Activated CD4-positive, alpha-beta T cell treated with anti-CD3 and anti-CD28 coated beads for 48 hours (primary cell): ENCODE data around the gene SSBP4.
"Not testable (repeated sequence)": the region's sequence is repeated elsewhere in the genome, so short reads cannot be mapped to it uniquely, and the experiment has no call there.

ENCODE experiments used
- DNase-seq: peaks from one replicate; pipeline ENCODE4 v3.0.0-alpha.2; 2020

The SSBP4 gene

GRCh38 chr19:18396471-18397241 lies 22.5 kb upstream of the SSBP4 start:
- DNase-seq, result no peak

GRCh38 chr19:18397242-18398202 lies 21.7 kb upstream of the SSBP4 start, which contains the start of gene LRRC25:
TSS of gene LRRC25 (minus strand) at chr19:18397622. CDS start at chr19:18396963, 659 bp downstream.
- DNase-seq, result no peak

DNA sequence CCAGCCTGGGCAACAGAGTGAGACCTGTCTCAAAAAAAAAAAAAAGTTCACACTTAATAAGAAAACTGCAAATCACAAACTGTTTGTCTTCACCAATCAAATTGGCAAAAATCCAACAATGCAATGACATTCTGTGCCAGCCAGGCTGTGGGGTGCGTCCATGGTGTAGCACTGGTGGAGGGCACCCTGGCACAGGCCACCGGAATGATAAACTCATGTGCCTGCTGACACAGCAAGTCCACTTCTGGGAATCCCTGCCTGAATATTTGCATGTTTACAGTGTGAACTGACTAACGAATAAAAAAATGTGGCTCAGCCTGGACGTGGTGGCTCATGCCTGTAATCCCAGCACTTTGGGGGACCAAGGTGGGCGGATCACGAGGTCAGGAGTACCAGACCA lies 20.2 kb upstream of the SSBP4 start:
- no peak for DNase-seq

DNA sequence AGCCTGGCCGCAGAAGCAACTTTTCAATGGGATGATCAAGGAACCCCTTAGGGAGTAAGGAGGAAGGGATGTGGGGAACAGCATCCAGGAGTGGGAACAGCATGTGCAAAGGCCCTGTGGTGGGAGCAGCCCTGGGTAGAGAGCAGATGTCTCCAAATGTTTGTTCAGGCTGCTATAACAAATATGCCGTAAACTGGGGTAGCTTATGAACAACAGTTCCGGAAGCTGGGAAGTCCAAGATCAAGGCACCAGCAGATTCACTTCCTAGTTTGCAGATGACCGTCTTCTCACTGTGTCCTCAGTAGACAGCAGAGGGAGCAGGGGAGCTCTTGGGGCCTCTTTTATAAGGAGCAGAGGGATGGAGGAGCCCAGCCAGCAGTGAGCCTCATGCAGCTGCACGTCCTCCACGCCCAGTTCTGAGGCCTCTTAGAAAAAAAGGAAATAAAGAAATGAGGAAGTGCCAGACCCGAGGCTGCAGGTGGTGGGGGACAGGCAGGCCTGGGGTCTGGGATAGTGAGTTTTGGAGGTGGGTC lies 17.6 kb upstream of the SSBP4 start:
- no peak for DNase-seq

DNA sequence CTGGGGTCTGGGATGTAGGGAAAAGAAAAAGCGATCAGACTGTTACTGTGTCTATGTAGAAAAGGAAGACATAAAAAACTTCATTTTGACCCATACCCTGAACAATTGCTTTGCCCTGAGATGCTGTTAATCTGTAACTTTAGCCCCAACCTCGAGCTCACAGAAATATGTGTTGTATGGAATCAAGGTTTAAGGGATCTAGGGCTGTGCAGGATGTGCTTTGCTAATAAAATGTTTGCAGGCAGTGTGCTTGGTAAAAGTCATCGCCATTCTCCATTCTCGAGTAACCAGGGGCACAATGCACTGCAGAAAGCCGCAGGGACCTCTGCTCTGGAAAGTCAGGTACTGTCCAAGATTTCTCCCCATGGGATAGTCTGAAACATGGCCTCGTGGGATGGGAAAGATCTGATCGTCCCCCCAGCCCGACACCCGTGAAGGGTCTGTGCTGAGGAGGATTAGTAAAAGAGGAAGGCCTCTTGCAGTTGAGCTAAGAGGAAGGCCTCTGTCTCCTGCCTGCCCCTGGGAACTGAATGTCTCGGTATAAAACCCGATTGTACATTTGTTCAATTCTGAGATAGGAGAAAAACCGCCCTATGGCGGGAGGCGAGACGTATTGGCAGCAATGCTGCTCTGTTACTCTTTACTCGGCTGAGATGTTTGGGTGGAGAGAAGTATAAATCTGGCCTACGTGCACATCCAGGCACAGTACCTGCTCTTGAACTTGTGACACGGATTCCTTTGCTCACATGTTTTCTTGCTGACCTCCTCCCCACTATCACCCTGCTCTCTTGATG lies 16.5 kb upstream of the SSBP4 start:
- DNase-seq, result not testable (repeated sequence)

DNA sequence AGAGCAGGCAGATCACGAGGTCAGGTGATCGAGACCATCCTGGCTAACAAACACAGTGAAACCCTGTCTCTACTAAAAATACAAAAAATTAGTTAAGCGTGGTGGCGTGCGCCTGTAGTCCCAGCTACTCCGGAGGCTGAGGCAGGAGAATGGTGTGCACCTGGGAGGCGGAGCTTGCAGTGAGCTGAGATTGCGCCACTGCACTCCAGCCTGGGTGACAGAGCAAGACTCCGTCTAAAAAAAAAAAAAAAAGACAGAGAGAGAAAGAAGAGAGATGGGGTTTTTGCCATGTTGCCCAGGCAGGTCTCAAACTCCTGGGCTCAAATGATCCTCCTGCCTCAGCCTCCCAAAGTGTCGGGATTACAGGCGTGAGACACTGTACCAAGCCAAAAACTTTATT lies 13.4 kb upstream of the SSBP4 start:
- DNase-seq, result not testable (repeated sequence)

- no peak for DNase-seq
Measured at GRCh38 chr19:18406749-18407148, 12.4 kb upstream of the SSBP4 start.

- DNase-seq, result peak; percentile 61
Measured at GRCh38 chr19:18408053-18408476, 11.1 kb upstream of the SSBP4 start.

DNA sequence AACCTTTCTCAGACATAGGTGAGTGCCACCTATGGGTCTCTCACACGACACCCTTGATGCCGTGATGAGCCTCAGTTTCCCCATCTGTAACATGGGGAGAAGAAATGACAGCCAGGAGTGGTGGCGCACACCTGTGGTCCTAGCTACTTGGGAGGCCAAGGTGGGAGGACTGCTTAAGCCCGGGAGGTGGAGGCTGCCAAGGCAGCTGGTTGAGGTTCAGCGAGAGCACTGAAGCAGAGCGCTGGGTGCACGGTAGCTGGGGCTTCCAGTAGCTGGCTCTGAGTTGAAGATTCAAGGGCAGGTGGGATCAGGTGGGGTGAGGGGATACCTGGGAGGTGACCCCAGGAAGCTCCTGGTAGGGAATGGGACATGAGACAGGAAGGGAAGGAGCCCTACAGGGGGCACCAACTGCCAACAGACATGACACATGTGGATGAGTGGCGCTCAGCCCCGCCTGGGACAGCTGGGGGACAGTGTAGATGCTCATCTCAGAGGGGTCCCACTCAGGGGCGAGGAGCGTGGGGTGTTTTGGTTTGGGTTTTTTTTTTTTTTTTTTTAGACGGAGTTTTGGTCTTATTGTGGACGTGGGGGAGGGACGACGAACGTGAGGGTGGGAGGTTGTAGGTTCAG lies 6.5 kb upstream of the SSBP4 start:
- no peak for DNase-seq

- DNase-seq, result peak; percentile 16
Measured at GRCh38 chr19:18414504-18415177, 4.6 kb upstream of the SSBP4 start.

DNA sequence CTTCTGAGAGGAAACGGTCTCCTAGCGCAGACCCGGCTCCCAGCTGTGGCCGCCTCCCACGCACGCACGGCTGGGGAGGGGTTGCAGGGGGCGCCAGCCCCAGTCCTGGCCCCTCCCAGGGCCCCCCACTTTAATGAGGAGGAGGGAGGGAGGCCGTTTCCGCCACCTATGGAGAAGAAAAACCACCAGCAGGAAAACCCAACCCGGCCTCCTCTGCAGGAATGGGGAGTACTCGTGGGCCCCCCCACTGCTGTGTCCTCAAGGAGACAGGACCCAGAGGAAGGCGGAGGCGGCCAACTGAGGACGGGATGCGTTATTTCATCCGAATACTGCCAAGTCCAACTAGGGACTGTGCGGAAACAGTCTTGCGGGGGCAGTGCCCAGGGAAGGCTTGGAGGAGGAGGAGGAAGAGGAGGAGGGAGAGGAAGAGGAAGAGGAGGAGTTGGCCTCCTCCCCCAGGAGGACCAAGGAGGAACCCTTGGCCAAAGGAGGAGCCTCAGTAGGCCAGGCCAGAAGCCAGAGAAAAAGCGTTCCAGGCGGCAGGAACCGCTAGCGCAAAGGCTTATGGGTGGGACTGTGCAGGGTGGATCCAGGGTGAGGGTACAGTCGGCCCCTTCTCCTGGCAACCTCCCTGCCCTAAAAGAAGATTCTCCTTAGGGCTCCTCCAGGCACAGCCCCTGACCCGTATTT lies 3.9 kb upstream of the SSBP4 start:
- no peak for DNase-seq

DNA sequence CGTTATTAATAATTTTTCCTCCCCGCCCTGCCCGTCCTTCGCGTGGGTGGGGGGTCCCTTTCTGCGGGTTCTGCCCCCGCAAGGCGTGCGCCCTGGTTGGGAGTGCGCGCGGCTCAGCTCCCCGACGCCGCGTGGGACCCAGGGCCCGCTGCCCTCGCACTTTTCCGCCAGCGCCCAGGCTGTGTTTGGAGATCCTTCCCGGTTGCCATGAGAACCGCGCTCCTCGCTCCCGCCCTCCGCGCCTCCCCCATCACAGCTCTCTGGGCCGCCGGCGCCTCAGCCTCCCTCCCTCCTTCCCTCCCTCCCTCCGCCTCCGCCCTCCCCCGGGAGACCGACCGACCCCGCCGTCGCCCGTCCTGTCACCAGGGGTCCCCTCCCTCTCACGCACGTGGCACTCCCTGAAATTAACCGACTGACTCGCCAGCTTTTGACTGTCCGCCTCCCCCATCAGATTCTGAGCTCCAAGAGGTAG lies 2.4 kb upstream of the SSBP4 start:
- peak; percentile 74 for DNase-seq

- DNase-seq, result peak; percentile 40
Measured at GRCh38 chr19:18417250-18418028, 1.8 kb upstream of the SSBP4 start.

DNA sequence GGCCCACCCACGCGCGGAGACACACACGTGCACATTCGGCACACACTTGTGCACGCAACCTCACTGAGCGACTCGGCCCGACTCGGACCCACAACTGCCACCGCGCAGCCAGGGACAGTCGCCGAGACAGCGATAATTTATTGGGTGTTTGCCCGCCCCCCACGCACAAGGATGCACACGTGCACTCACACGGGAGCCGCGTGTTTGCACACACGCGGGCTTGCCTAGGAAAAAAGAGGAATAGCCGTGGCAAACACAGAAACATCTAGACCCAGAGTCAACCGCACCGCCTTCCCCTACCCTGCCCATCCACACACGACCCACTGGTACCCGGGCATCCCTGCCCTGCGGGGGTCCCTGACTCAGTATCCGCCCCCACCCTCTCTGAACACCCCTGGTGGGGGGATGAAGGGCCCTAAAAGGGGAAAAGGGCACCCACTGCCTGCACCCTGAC lies 1.1 kb upstream of the SSBP4 start:
- DNase-seq, result peak; percentile 64

DNA sequence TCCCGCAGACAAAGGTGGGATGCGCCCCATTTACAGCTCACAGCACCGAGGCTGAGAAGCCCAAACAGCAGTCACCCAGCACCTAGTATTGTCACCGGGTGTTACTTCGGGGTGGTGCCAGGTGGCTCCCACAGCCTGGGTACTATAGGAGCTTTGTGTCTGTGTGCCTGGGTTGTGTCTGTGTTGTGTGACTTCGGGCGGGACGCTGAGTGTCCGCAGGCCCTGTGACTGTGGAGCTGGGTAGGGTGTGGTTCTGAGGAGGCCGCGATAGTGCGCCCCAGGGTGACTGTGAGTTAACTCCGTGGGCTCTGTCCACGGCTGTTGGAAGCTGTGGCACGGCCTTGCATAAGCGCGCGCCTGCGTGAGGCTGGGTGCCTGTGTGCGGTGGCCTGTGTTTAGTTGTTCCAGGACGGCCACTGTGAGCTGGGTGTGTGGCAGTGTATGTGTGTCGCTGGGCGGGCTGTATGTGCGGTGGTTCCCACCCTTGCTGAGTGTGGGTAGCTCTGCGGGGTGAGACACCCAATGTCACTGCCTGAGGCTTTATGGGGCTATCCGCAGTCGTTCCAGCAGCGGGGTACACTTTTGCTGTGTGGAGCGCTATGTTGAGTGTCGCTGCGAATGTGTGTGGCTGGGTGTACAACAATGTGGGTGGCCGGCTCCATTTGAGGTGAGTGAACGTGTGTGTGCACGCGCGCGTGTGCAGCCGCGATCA lies 559 bp upstream of the SSBP4 start:
- peak; percentile 47 for DNase-seq

- DNase-seq, result peak; percentile 70
Measured at GRCh38 chr19:18419699-18420460, 682 bp downstream of the SSBP4 start.

DNA sequence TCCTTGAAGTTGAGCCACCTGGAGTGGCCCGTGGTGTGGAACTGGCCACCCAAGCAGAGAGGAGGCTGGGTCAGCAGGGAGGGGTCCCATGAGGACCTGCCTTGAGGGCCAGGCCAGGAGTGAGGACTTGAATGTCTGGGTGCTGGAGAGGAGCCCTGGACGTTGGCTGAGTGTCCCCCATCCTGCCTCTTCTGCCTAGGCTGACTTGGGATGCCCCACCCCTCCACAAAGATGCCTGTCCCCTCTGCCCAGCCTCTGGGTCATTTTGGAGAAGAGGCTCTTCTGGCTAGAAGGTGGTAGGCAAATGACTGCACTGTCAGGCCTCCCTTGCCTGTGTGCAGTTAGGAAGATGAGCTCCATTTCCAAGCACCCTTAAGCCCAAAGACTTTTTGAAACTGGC lies 1.7 kb downstream of the SSBP4 start:
- no peak for DNase-seq

DNA sequence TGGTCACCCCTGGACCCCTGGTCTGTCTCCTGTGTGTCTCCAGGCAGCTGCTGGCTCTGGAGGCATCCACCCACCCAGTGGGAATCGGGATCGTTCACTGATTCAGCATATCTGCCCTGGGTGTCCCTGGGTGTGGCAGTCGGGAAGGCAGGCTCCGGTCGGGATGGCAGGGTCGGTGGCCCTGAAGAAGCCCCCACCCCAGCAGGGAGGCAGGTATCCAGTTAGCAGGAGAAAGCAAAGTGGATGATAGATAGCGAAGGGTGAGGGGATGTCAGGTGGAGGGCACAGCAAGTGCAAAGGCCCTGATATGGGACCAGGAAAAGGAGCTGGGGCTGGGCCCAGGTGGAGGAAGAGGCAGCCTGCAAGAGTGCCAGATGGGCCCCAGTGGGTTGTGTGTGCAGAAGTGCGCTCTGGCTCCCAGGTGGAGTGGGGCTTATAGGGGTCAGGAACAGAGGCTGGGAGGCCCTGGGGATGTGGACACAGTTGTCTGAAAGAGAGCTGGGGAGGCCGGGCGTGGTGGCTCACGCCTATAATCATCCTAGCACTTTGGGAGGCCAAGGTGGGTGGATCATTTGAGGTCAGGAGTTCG lies 2.3 kb downstream of the SSBP4 start:
- DNase-seq, result no peak
